Measurements from ENCODE around the gene SALL1. TPM values are rescaled to one million over a fixed set of nuclear protein-coding genes. Genes with fewer than 3 reads are reported as not detected.

Gene SALL1
- polyA plus RNA-seq, 1 of the 3 experiments (the other 2 are of a cell fraction): 0.02 TPM

DNA sequence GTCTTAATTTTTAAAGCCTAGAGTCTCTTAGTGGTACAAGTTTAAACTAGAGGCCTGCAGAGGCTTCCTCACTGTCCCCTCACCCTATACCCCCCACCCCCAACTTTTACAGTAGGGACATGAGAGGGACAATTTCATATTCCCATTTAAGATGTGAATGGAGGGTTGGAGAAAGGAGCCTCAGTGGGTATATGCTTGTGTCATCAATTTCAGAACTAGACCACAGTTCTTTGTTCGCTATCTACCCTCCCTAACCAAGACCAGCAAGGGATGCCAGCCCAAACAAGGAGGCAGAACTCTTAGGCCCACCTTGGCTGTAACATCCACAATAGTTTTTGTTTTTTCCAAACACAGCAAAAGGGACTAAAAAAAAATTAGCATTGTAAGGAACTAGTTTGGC is 14.0 kb upstream of the SALL1 start:
- CTCF ChIA-PET: no interaction called here

DNA sequence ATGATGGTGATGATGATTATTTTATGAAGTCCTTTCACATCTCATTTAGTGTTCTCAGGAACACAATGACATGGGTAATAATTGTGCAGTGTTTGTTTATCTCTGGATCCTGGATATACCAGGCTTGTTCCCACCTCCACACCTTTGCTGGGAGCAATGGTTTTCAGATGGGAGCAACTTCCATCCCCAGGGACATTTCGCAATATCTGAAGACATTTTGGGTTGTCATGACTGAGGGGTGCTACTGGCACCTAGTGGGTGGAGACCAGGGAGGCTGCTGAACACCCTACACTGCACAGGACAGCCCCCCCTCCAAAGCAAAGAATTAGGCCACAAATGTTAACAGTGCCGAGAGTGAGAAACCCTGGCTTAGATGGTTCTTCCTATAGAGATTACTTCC is 13.5 kb upstream of the SALL1 start:
- DNase-seq: no peak
- no peak overlapping the region for H3K4me3 ChIP-seq (ENCODE audit: low read depth in 2 of 2, low read length in 1 of 2)
- H3K36me3 ChIP-seq (replicated peaks in 1 of 2; ENCODE audit: control insufficient read depth in 1 of 2, insufficient read depth in 2 of 2, low read length in 1 of 2): no peaks in the 10 kb centered on the region
- POLR2A ChIA-PET: no interaction called here
- no peaks in the 10 kb centered on the region for H3K27me3 ChIP-seq (ENCODE audit: insufficient read depth)
- no peaks in the 10 kb centered on the region for H3K4me1 ChIP-seq (ENCODE audit: control insufficient read depth in 1 of 2, insufficient read depth in 2 of 2, low read depth in 1 of 2, low read length in 1 of 2)
- CTCF ChIA-PET: no interaction called here
- H3K27ac ChIP-seq (ENCODE audit: low read depth in 2 of 2, low read length in 1 of 2): no peak overlapping the region
- H3F3A ChIP-seq (replicated peaks; ENCODE audit: insufficient read depth): no peaks in the 10 kb centered on the region
- no peaks in the 10 kb centered on the region for H4K20me1 ChIP-seq (ENCODE audit: insufficient read depth)
- no peaks in the 10 kb centered on the region for H3K9me3 ChIP-seq
- no peaks in the 10 kb centered on the region for H3K9me2 ChIP-seq
- WGBS (ENCODE audit: low lambda C conversion rate): 67% methylated on average over 1 of the region's 2 CpGs
- no peaks in the 10 kb centered on the region for H3K79me2 ChIP-seq (ENCODE audit: insufficient read depth)
- TF ChIP-seq EZH2phosphoT487 (IDR thresholded peaks at IDR 0.05; ENCODE audit: borderline replicate concordance, low read depth) (no peak), MXI1 (IDR thresholded peaks at IDR 0.05; ENCODE audit: low read depth, low read length) (no peak), FOXM1 (IDR thresholded peaks at IDR 0.05; ENCODE audit: low read depth) (no peak), TEAD4 (IDR thresholded peaks at IDR 0.05; ENCODE audit: borderline replicate concordance, insufficient read depth) (no peak), RAD21 (IDR thresholded peaks at IDR 0.05; ENCODE audit: low read length) (no peak), RCOR1 (IDR thresholded peaks at IDR 0.05; ENCODE audit: low read length) (no peak), TAF1 (IDR thresholded peaks at IDR 0.05; ENCODE audit: borderline replicate concordance, low read depth, low read length) (no peak), NRF1 (IDR thresholded peaks at IDR 0.05; ENCODE audit: low read depth, low read length) (no peak), RFX5 (IDR thresholded peaks at IDR 0.05; ENCODE audit: low read length) (no peak), FOXJ3 (CRISPR knock-in tag; IDR thresholded peaks at IDR 0.05) (no peak)
- TF ChIP-seq, protein P1, sequence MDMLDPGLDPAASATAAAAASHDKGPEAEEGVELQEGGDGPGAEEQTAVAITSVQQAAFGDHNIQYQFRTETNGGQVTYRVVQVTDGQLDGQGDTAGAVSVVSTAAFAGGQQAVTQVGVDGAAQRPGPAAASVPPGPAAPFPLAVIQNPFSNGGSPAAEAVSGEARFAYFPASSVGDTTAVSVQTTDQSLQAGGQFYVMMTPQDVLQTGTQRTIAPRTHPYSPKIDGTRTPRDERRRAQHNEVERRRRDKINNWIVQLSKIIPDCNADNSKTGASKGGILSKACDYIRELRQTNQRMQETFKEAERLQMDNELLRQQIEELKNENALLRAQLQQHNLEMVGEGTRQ (IDR thresholded peaks at IDR 0.05; ENCODE audit: borderline replicate concordance, low read depth, low read length): no peak
- TF ChIP-seq, protein P2, sequence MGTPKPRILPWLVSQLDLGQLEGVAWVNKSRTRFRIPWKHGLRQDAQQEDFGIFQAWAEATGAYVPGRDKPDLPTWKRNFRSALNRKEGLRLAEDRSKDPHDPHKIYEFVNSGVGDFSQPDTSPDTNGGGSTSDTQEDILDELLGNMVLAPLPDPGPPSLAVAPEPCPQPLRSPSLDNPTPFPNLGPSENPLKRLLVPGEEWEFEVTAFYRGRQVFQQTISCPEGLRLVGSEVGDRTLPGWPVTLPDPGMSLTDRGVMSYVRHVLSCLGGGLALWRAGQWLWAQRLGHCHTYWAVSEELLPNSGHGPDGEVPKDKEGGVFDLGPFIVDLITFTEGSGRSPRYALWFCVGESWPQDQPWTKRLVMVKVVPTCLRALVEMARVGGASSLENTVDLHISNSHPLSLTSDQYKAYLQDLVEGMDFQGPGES (IDR thresholded peaks at IDR 0.05; ENCODE audit: low read depth, low read length): no peak
- H3K9ac ChIP-seq: no peak overlapping the region
- no peak overlapping the region for H2AFZ ChIP-seq (ENCODE audit: low read depth)
- H3K4me2 ChIP-seq: no peak overlapping the region

More for the DNA sequence above, 14.0 kb upstream of the SALL1 start:
- no peaks in the 10 kb centered on the region for H3K36me3 ChIP-seq (replicated peaks in 1 of 2; ENCODE audit: control insufficient read depth in 1 of 2, insufficient read depth in 2 of 2, low read length in 1 of 2)
- no peaks in the 10 kb centered on the region for H3K27me3 ChIP-seq (ENCODE audit: insufficient read depth)
- no peaks in the 10 kb centered on the region for H3K9me2 ChIP-seq
- POLR2A ChIA-PET: no interaction called here
- H3F3A ChIP-seq (replicated peaks; ENCODE audit: insufficient read depth): no peaks in the 10 kb centered on the region
- WGBS (ENCODE audit: low lambda C conversion rate): 20% methylated on average over 1 of the region's 1 CpG
- no peak overlapping the region for H3K4me2 ChIP-seq
- H3K4me3 ChIP-seq (ENCODE audit: low read depth in 2 of 2, low read length in 1 of 2): no peak overlapping the region
- no peak for DNase-seq
- H3K9ac ChIP-seq: no peak overlapping the region
- TF ChIP-seq SIN3A (IDR thresholded peaks at IDR 0.05; ENCODE audit: borderline replicate concordance, low read depth, low read length): no peak
- no peak for TF ChIP-seq GABPA (IDR thresholded peaks at IDR 0.05; ENCODE audit: low read depth)
- no peak for TF ChIP-seq YY1 (IDR thresholded peaks at IDR 0.05; ENCODE audit: low read depth)
- TF ChIP-seq, protein P3, sequence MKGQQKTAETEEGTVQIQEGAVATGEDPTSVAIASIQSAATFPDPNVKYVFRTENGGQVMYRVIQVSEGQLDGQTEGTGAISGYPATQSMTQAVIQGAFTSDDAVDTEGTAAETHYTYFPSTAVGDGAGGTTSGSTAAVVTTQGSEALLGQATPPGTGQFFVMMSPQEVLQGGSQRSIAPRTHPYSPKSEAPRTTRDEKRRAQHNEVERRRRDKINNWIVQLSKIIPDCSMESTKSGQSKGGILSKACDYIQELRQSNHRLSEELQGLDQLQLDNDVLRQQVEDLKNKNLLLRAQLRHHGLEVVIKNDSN (IDR thresholded peaks at IDR 0.05; ENCODE audit: borderline replicate concordance, low read depth): no peak
- TF ChIP-seq NFIC (IDR thresholded peaks at IDR 0.05; ENCODE audit: borderline replicate concordance): no peak
- H3K79me2 ChIP-seq (ENCODE audit: insufficient read depth): no peaks in the 10 kb centered on the region
- no peaks in the 10 kb centered on the region for H3K9me3 ChIP-seq
- no peaks in the 10 kb centered on the region for H3K4me1 ChIP-seq (ENCODE audit: control insufficient read depth in 1 of 2, insufficient read depth in 2 of 2, low read depth in 1 of 2, low read length in 1 of 2)
- H2AFZ ChIP-seq (ENCODE audit: low read depth): no peak overlapping the region
- H4K20me1 ChIP-seq (ENCODE audit: insufficient read depth): no peaks in the 10 kb centered on the region
- H3K27ac ChIP-seq (ENCODE audit: low read depth in 2 of 2, low read length in 1 of 2): no peak overlapping the region
